Measurements from ENCODE around the gene HIRIP3. TPM values are rescaled to one million over a fixed set of nuclear protein-coding genes. Genes with fewer than 3 reads are reported as not detected.
A peak's percentile ranks its signal among the peaks of the same experiment; 100 is the strongest.

Gene HIRIP3
- polyA plus RNA-seq, 4 donors, result 15.2 to 22.5 (median 16.6) TPM

GRCh38 chr16:30000735-30001631, 5.6 kb upstream of the HIRIP3 start:
- no peak for DNase-seq (ENCODE audit: low read depth in 4 of 4, low spot score in 3 of 4)

- no peak for DNase-seq (ENCODE audit: low read depth in 4 of 4, low spot score in 3 of 4)
These were observed 4.2 kb upstream of the HIRIP3 start for GRCh38 chr16:29999605-30000004.

- DNase-seq (ENCODE audit: low read depth in 4 of 4, low spot score in 3 of 4), result no peak
These were observed 1.4 kb upstream of the HIRIP3 start for GRCh38 chr16:29996766-29997250.

- DNase-seq (ENCODE audit: low read depth in 4 of 4, low spot score in 3 of 4), result peak; percentile 89 to 93 (median 90)
These were observed 721 bp upstream of the HIRIP3 start, which contains the start of gene INO80E for GRCh38 chr16:29995911-29996765. Gene INO80E, plus strand, starts transcription at chr16:29996241. Its CDS starts 70 bp downstream, at chr16:29996311.

- DNase-seq (ENCODE audit: low read depth in 4 of 4, low spot score in 3 of 4), result no peak
These were observed 655 bp downstream of the HIRIP3 start for GRCh38 chr16:29994600-29995323.

GRCh38 chr16:29993903-29994599, 1.4 kb downstream of the HIRIP3 start:
- DNase-seq (ENCODE audit: low read depth in 4 of 4, low spot score in 3 of 4), result no peak

GRCh38 chr16:29993191-29993902, 2.1 kb downstream of the HIRIP3 start:
- no peak for DNase-seq (ENCODE audit: low read depth in 4 of 4, low spot score in 3 of 4)

GRCh38 chr16:29992344-29992967, 3.0 kb downstream of the HIRIP3 start:
- no peak for DNase-seq (ENCODE audit: low read depth in 4 of 4, low spot score in 3 of 4)

GRCh38 chr16:29991571-29991904, 3.9 kb downstream of the HIRIP3 start:
- no peak for DNase-seq (ENCODE audit: low read depth in 4 of 4, low spot score in 3 of 4)

GRCh38 chr16:29990883-29991570, 4.4 kb downstream of the HIRIP3 start:
- DNase-seq (ENCODE audit: low read depth in 4 of 4, low spot score in 3 of 4), result no peak

- no peak for DNase-seq (ENCODE audit: low read depth in 4 of 4, low spot score in 3 of 4)
These were observed 5.4 kb downstream of the HIRIP3 start for GRCh38 chr16:29990034-29990433.

- no peak for DNase-seq (ENCODE audit: low read depth in 4 of 4, low spot score in 3 of 4)
These were observed 6.1 kb downstream of the HIRIP3 start for GRCh38 chr16:29989111-29989858.

- no peak for DNase-seq (ENCODE audit: low read depth in 4 of 4, low spot score in 3 of 4)
These were observed 6.9 kb downstream of the HIRIP3 start for GRCh38 chr16:29988346-29989075.

GRCh38 chr16:29987371-29988085, 7.9 kb downstream of the HIRIP3 start:
- no peak for DNase-seq (ENCODE audit: low read depth in 4 of 4, low spot score in 3 of 4)

GRCh38 chr16:29986931-29987330, 8.5 kb downstream of the HIRIP3 start:
- DNase-seq (ENCODE audit: low read depth in 4 of 4, low spot score in 3 of 4), result no peak

GRCh38 chr16:29986231-29986630, 9.2 kb downstream of the HIRIP3 start:
- DNase-seq (ENCODE audit: low read depth in 4 of 4, low spot score in 3 of 4), result no peak
